ENCODE measurements around the gene OCIAD1. TPM values are rescaled to one million over a fixed set of nuclear protein-coding genes. Genes with fewer than 3 reads are reported as not detected.

Gene OCIAD1
- total RNA-seq, 2 experiments from 2014 or later: 76.1 to 136 TPM

GRCh38 chr4:48891028-48891619 lies 60.2 kb downstream of the OCIAD1 start:
- Histone ChIP-seq H3K36me3 (ENCODE audit: insufficient read depth, low read length) (peaks cover 61% of the 10 kb centered on the region), H3K4me1 (ENCODE audit: insufficient read depth, low read length, poor library complexity, severe bottlenecking) (no peaks in the 10 kb centered on the region), H2AFZ (ENCODE audit: low read length) (no peak overlapping the region), H3K27ac (ENCODE audit: low read depth, low read length, poor library complexity, severe bottlenecking) (no peak overlapping the region), H3K9me3 (ENCODE audit: low read length) (no peaks in the 10 kb centered on the region), H4K20me1 (ENCODE audit: insufficient read depth, low read length) (no peaks in the 10 kb centered on the region), H3K9me2 (ENCODE audit: insufficient read depth, low read length) (no peaks in the 10 kb centered on the region), H3K79me2 (ENCODE audit: insufficient read depth, low read depth, low read length) (no peaks in the 10 kb centered on the region), H3K4me2 (ENCODE audit: low read length) (no peak overlapping the region), H3K4me3 (ENCODE audit: low read depth, low read length, poor library complexity, severe bottlenecking) (no peak overlapping the region)
- intact Hi-C loops (cut with micrococcal nuclease; ENCODE audit: unreplicated experiment): no loop called here
- no peak for DNase-seq (ENCODE audit: low spot score)
- ChIA-PET POLR2A (interaction anchor here (0.7 to 1.3 kb wide), 3 partner anchors 12 to 470 kb away, joined by 3 read pairs; no protein-coding TSS in a partner anchor), CTCF (ENCODE audit: unreplicated experiment) (no interaction called here)
- TF ChIP-seq EZH2phosphoT487 (IDR thresholded peaks at IDR 0.05; ENCODE audit: borderline replicate concordance, low read depth, low read length) (no peak), CTCF (conservative IDR thresholded peaks at IDR 0.05; ENCODE audit: low read length) (no peak)
- no TSS peak for BruUV-seq (replicated peaks)

GRCh38 chr4:48896845-48897244 lies 66.0 kb downstream of the OCIAD1 start:
- no peak overlapping the region for H3K27ac ChIP-seq (ENCODE audit: low read depth, low read length, poor library complexity, severe bottlenecking)
- TF ChIP-seq CTCF (conservative IDR thresholded peaks at IDR 0.05; ENCODE audit: low read length): no peak
- no peak for TF ChIP-seq EZH2phosphoT487 (IDR thresholded peaks at IDR 0.05; ENCODE audit: borderline replicate concordance, low read depth, low read length)
- 0 out of 2 replicates have a peak, but pooled peaks cover 4% of the 10 kb centered on the region for H3K79me2 ChIP-seq (ENCODE audit: insufficient read depth, low read depth, low read length)
- CTCF ChIA-PET (ENCODE audit: unreplicated experiment): interaction anchor here (0.8 to 0.9 kb wide), 2 partner anchors 115 to 318 kb away, joined by 3 read pairs; no protein-coding TSS in a partner anchor
- no peak overlapping the region for H3K4me2 ChIP-seq (ENCODE audit: low read length)
- peaks cover 15% of the 10 kb centered on the region for H3K4me1 ChIP-seq (ENCODE audit: insufficient read depth, low read length, poor library complexity, severe bottlenecking)
- POLR2A ChIA-PET: no interaction called here
- H3K9me3 ChIP-seq (ENCODE audit: low read length): no peaks in the 10 kb centered on the region
- BruUV-seq (replicated peaks): no TSS peak
- H2AFZ ChIP-seq (ENCODE audit: low read length): no peak overlapping the region
- peak; percentile 13 for DNase-seq (ENCODE audit: low spot score)
- intact Hi-C loops (cut with micrococcal nuclease; ENCODE audit: unreplicated experiment): no loop called here
- no peaks in the 10 kb centered on the region for H4K20me1 ChIP-seq (ENCODE audit: insufficient read depth, low read length)
- H3K9me2 ChIP-seq (ENCODE audit: insufficient read depth, low read length): no peaks in the 10 kb centered on the region
- no peak overlapping the region for H3K4me3 ChIP-seq (ENCODE audit: low read depth, low read length, poor library complexity, severe bottlenecking)
- H3K36me3 ChIP-seq (ENCODE audit: insufficient read depth, low read length): peaks cover 94% of the 10 kb centered on the region

GRCh38 chr4:48898733-48899431 lies 68.0 kb downstream of the OCIAD1 start:
- H3K27ac ChIP-seq (ENCODE audit: low read depth, low read length, poor library complexity, severe bottlenecking): no peak overlapping the region
- ChIA-PET POLR2A (interaction anchor here (0.5 to 1.6 kb wide), 2 partner anchors 8 to 293 kb away, joined by 3 to 4 read pairs; partner anchors contain the start of gene OCIAD2), CTCF (ENCODE audit: unreplicated experiment) (no interaction called here)
- H3K9me2 ChIP-seq (ENCODE audit: insufficient read depth, low read length): no peaks in the 10 kb centered on the region
- H3K4me1 ChIP-seq (ENCODE audit: insufficient read depth, low read length, poor library complexity, severe bottlenecking): peaks cover 15% of the 10 kb centered on the region
- BruUV-seq (replicated peaks): no TSS peak
- peak overlapping the region; percentile 34; the same call in 1 of the 2 replicates for H3K4me2 ChIP-seq (ENCODE audit: low read length)
- no peak overlapping the region for H3K4me3 ChIP-seq (ENCODE audit: low read depth, low read length, poor library complexity, severe bottlenecking)
- no peak overlapping the region for H2AFZ ChIP-seq (ENCODE audit: low read length)
- peaks cover 94% of the 10 kb centered on the region for H3K36me3 ChIP-seq (ENCODE audit: insufficient read depth, low read length)
- TF ChIP-seq CTCF (conservative IDR thresholded peaks at IDR 0.05; ENCODE audit: low read length) (no peak), EZH2phosphoT487 (IDR thresholded peaks at IDR 0.05; ENCODE audit: borderline replicate concordance, low read depth, low read length) (no peak)
- H4K20me1 ChIP-seq (ENCODE audit: insufficient read depth, low read length): no peaks in the 10 kb centered on the region
- H3K79me2 ChIP-seq (ENCODE audit: insufficient read depth, low read depth, low read length): 0 out of 2 replicates have a peak, but pooled peaks cover 4% of the 10 kb centered on the region
- peak; percentile 28 for DNase-seq (ENCODE audit: low spot score)
- no peaks in the 10 kb centered on the region for H3K9me3 ChIP-seq (ENCODE audit: low read length)
- intact Hi-C loops (cut with micrococcal nuclease; ENCODE audit: unreplicated experiment): no loop called here
